ENCODE measurements around the gene DNAJC8.

Gene DNAJC8

DNA sequence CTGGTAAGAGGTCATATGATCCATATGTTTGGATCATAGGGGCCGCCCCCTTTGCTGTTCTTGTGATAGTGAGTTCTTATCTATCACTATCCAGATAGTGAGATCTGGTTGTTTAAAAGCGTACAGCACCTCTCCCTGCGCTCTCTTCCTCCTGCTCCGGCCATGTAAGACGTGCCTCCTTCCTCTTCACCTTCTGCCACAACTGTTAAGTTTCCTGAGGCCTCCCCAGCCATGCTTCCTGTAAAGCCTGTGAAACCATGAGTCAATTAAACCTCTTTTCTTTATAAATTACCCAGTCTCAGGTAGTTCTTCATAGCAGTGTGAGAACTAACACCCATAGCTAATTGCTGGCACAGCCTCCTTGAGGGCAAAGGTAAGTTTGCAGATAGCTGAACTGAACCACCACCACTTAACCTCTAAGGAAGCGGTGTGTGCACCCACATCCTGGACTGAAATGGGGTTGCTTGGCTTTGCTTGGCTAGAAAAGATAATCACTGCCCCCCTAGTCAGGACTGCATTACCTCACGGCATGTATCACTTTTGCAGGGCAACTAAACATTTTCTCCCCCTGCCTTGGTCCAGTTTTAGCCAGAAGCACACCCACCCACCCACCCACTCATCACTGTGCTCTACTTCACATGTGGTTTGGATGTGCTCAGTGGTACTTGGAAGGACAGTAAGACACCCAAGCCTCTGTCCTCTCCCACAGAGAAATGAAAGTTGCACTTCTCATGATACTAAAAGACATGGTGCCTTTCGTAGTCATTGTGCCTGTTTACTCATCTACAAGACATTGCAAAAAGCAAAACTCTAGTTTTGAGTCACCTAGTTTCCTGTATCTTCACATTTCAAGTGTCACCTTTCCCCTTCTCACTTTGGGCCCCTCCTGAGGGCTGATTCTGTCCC lies 33.2 kb downstream of the DNAJC8 start:
- TF ChIP-seq, protein P1, sequence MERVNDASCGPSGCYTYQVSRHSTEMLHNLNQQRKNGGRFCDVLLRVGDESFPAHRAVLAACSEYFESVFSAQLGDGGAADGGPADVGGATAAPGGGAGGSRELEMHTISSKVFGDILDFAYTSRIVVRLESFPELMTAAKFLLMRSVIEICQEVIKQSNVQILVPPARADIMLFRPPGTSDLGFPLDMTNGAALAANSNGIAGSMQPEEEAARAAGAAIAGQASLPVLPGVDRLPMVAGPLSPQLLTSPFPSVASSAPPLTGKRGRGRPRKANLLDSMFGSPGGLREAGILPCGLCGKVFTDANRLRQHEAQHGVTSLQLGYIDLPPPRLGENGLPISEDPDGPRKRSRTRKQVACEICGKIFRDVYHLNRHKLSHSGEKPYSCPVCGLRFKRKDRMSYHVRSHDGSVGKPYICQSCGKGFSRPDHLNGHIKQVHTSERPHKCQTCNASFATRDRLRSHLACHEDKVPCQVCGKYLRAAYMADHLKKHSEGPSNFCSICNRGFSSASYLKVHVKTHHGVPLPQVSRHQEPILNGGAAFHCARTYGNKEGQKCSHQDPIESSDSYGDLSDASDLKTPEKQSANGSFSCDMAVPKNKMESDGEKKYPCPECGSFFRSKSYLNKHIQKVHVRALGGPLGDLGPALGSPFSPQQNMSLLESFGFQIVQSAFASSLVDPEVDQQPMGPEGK (CRISPR knock-in tag; IDR thresholded peaks at IDR 0.05; ENCODE audit: borderline replicate concordance): no peak
- TF ChIP-seq TOX (CRISPR knock-in tag; IDR thresholded peaks at IDR 0.05; ENCODE audit: borderline replicate concordance): no peak
- no peak for TF ChIP-seq ARNTL (CRISPR knock-in tag; IDR thresholded peaks at IDR 0.05; ENCODE audit: borderline replicate concordance, low read depth)
- TF ChIP-seq ZNF8 (CRISPR knock-in tag; IDR thresholded peaks at IDR 0.05): no peak
- TF ChIP-seq ZFP3 (CRISPR knock-in tag; IDR thresholded peaks at IDR 0.05): no peak
- TF ChIP-seq, protein P2, sequence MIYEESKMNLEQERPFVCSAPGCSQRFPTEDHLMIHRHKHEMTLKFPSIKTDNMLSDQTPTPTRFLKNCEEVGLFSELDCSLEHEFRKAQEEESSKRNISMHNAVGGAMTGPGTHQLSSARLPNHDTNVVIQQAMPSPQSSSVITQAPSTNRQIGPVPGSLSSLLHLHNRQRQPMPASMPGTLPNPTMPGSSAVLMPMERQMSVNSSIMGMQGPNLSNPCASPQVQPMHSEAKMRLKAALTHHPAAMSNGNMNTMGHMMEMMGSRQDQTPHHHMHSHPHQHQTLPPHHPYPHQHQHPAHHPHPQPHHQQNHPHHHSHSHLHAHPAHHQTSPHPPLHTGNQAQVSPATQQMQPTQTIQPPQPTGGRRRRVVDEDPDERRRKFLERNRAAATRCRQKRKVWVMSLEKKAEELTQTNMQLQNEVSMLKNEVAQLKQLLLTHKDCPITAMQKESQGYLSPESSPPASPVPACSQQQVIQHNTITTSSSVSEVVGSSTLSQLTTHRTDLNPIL (CRISPR knock-in tag; IDR thresholded peaks at IDR 0.05; ENCODE audit: low read depth): no peak
- TF ChIP-seq ESRRG (CRISPR knock-in tag; IDR thresholded peaks at IDR 0.05): no peak
- TF ChIP-seq SNAI2 (CRISPR knock-in tag; IDR thresholded peaks at IDR 0.05): no peak
- TF ChIP-seq ZC3H10 (CRISPR knock-in tag; IDR thresholded peaks at IDR 0.05): no peak
- no peak for TF ChIP-seq OSR1 (CRISPR knock-in tag; IDR thresholded peaks at IDR 0.05)
- TF ChIP-seq, protein P3, sequence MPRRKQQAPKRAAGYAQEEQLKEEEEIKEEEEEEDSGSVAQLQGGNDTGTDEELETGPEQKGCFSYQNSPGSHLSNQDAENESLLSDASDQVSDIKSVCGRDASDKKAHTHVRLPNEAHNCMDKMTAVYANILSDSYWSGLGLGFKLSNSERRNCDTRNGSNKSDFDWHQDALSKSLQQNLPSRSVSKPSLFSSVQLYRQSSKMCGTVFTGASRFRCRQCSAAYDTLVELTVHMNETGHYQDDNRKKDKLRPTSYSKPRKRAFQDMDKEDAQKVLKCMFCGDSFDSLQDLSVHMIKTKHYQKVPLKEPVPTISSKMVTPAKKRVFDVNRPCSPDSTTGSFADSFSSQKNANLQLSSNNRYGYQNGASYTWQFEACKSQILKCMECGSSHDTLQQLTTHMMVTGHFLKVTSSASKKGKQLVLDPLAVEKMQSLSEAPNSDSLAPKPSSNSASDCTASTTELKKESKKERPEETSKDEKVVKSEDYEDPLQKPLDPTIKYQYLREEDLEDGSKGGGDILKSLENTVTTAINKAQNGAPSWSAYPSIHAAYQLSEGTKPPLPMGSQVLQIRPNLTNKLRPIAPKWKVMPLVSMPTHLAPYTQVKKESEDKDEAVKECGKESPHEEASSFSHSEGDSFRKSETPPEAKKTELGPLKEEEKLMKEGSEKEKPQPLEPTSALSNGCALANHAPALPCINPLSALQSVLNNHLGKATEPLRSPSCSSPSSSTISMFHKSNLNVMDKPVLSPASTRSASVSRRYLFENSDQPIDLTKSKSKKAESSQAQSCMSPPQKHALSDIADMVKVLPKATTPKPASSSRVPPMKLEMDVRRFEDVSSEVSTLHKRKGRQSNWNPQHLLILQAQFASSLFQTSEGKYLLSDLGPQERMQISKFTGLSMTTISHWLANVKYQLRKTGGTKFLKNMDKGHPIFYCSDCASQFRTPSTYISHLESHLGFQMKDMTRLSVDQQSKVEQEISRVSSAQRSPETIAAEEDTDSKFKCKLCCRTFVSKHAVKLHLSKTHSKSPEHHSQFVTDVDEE (CRISPR knock-in tag; IDR thresholded peaks at IDR 0.05): no peak
- no peak for TF ChIP-seq TCF4 (CRISPR knock-in tag; IDR thresholded peaks at IDR 0.05; ENCODE audit: borderline replicate concordance)
- no peak for TF ChIP-seq ZFP30 (CRISPR knock-in tag; IDR thresholded peaks at IDR 0.05)
- TF ChIP-seq, protein P4, sequence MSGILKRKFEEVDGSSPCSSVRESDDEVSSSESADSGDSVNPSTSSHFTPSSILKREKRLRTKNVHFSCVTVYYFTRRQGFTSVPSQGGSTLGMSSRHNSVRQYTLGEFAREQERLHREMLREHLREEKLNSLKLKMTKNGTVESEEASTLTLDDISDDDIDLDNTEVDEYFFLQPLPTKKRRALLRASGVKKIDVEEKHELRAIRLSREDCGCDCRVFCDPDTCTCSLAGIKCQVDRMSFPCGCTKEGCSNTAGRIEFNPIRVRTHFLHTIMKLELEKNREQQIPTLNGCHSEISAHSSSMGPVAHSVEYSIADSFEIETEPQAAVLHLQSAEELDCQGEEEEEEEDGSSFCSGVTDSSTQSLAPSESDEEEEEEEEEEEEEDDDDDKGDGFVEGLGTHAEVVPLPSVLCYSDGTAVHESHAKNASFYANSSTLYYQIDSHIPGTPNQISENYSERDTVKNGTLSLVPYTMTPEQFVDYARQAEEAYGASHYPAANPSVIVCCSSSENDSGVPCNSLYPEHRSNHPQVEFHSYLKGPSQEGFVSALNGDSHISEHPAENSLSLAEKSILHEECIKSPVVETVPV (CRISPR knock-in tag; IDR thresholded peaks at IDR 0.05): no peak
- TF ChIP-seq PPARA (CRISPR knock-in tag; IDR thresholded peaks at IDR 0.05; ENCODE audit: borderline replicate concordance): no peak
- TF ChIP-seq CSDC2 (CRISPR knock-in tag; IDR thresholded peaks at IDR 0.05): no peak
- no peak for ATAC-seq

DNA sequence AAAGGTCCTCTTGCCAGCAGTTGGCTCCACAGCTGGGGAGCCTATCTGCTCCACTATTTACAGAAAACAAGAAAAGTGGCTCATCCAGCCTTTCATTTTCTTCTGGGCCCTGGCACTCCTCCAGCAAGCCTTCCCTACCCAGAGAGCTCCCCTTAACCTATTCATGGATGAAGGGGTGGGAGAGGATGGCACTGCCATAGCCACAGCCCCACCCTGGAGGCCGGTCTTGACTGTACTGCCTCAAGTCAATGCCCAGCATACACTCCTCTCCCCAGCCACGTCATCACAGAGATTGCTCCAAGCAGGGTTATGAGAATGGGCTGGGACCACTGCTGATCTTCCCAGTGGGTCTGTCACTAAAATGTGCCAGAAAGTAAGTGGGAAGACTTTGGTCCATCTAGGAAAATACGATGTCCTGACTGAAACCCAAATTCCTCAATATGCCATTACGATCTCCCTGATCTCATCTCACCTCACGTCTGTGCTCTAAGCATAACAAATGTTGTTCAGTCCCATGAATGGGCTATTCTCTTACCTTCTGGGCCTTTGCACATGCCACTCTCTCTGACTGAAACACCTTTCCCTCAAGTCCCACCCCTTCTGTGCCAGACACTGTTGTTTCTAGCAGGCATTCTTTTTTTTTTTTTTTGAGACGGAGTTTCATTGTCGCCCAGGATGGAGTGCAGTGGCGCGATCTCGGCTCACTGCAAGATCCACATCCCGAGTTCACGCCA lies 35.0 kb downstream of the DNAJC8 start:
- TF ChIP-seq ESRRG (CRISPR knock-in tag; IDR thresholded peaks at IDR 0.05) (no peak), ZFP30 (CRISPR knock-in tag; IDR thresholded peaks at IDR 0.05) (no peak), RARB (CRISPR knock-in tag; IDR thresholded peaks at IDR 0.05) (no peak), CSDC2 (CRISPR knock-in tag; IDR thresholded peaks at IDR 0.05) (no peak), PPARA (CRISPR knock-in tag; IDR thresholded peaks at IDR 0.05; ENCODE audit: borderline replicate concordance) (no peak), TOX (CRISPR knock-in tag; IDR thresholded peaks at IDR 0.05; ENCODE audit: borderline replicate concordance) (no peak), ARNTL (CRISPR knock-in tag; IDR thresholded peaks at IDR 0.05; ENCODE audit: borderline replicate concordance, low read depth) (no peak), ISL1 (CRISPR knock-in tag; IDR thresholded peaks at IDR 0.05) (no peak), ZNF70 (CRISPR knock-in tag; IDR thresholded peaks at IDR 0.05) (no peak), OSR1 (CRISPR knock-in tag; IDR thresholded peaks at IDR 0.05) (no peak), ZFP3 (CRISPR knock-in tag; IDR thresholded peaks at IDR 0.05) (no peak), SNAI2 (CRISPR knock-in tag; IDR thresholded peaks at IDR 0.05) (no peak), BACH2 (CRISPR knock-in tag; IDR thresholded peaks at IDR 0.05; ENCODE audit: borderline replicate concordance) (no peak), ZNF565 (CRISPR knock-in tag; conservative IDR thresholded peaks at IDR 0.05; ENCODE audit: low read depth) (no peak)
- TF ChIP-seq, protein P3 (CRISPR knock-in tag; IDR thresholded peaks at IDR 0.05): no peak
- TF ChIP-seq, protein P4 (CRISPR knock-in tag; IDR thresholded peaks at IDR 0.05): no peak
- TF ChIP-seq, protein P1 (CRISPR knock-in tag; IDR thresholded peaks at IDR 0.05; ENCODE audit: borderline replicate concordance): no peak
- ATAC-seq: no peak

All from SK-N-SH treated with all-trans-retinoic acid at 6 μM for 48 hours (cell line).